Choroid plexus epithelial cell (primary cell): ENCODE data around the gene IFNAR2.

Experiments
- DNase-seq: peaks from one replicate; pipeline ENCODE4 v3.0.0-alpha.2; 2010; ENCODE audit warnings: low read depth
- H3K4me3 ChIP-seq: 2 replicates; pipeline ENCODE4 v1.5.1; 2011; ENCODE audit warnings: low read depth, mild to moderate bottlenecking, control low read depth, low read length, moderate library complexity
- CTCF ChIP-seq: conservative IDR thresholded peaks from 2 replicates; pipeline ENCODE4 v1.5.1; 2011; ENCODE audit warnings: low read depth, mild to moderate bottlenecking, control low read depth, inconsistent platforms, low read length, moderate library complexity

IFNAR2 gene

GRCh38 chr21:33198346-33199099 is 31.2 kb upstream of the IFNAR2 start:
- DNase-seq: no peak
- no peak overlapping the region for H3K4me3 ChIP-seq
- TF ChIP-seq CTCF: no peak

- TF ChIP-seq CTCF: no peak
- no peak overlapping the region for H3K4me3 ChIP-seq
- no peak for DNase-seq
These were observed 30.7 kb upstream of the IFNAR2 start for GRCh38 chr21:33199100-33199464.

DNA sequence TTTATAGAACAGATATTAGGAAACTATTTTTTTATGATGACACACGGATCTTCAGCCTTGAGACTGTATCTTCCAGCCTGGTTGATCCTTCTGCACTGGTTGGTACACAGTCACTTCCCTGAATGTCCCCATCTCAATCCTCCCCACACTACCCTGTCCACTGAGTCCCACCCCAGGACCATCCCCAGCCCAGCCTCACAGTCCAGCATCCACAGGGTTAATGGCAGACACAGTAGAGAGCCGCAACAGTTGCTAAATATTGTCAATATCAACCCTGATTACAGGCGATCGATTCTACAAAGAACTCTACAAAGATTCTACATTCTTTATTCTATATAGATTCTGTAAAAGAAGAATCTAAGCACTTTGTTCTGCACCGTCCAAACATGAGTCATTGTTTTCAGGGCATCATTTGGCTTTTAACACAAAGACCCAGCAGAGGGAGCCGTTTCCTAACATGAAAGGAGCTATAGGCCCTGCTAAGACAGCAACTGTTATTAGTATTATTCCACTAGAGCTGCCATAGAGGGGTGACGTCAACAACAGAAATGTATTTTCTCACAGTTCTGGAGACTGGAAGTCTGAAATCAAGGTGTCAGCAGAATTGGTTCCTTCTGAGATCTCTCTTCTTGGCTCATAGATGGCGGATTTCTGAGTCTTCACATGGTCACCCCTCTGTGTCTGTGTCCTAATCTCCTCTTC is 30.1 kb upstream of the IFNAR2 start:
- TF ChIP-seq CTCF: peak; percentile 82
- peak; percentile 97 for DNase-seq
- no peak overlapping the region for H3K4me3 ChIP-seq

DNA sequence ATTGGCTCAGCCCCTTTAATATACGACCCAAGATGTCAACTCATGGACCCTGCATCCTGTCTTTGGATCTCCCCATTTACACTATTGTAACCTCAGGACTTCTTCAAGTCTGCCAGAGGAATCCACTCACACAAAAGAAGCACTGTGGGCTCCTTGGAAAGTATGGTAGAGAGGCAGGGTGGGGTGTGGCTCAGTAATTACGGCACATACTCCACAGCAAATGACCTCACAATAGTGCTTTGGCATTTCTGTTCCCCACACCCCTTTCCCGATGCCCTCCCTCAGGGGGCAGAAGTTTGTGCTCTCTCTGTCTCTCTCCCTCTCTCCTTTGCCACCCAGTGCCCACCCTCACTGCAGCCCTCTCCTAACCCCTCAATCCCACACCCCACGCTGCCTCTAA is 27.8 kb upstream of the IFNAR2 start:
- no peak for DNase-seq
- no peak overlapping the region for H3K4me3 ChIP-seq
- no peak for TF ChIP-seq CTCF

DNA sequence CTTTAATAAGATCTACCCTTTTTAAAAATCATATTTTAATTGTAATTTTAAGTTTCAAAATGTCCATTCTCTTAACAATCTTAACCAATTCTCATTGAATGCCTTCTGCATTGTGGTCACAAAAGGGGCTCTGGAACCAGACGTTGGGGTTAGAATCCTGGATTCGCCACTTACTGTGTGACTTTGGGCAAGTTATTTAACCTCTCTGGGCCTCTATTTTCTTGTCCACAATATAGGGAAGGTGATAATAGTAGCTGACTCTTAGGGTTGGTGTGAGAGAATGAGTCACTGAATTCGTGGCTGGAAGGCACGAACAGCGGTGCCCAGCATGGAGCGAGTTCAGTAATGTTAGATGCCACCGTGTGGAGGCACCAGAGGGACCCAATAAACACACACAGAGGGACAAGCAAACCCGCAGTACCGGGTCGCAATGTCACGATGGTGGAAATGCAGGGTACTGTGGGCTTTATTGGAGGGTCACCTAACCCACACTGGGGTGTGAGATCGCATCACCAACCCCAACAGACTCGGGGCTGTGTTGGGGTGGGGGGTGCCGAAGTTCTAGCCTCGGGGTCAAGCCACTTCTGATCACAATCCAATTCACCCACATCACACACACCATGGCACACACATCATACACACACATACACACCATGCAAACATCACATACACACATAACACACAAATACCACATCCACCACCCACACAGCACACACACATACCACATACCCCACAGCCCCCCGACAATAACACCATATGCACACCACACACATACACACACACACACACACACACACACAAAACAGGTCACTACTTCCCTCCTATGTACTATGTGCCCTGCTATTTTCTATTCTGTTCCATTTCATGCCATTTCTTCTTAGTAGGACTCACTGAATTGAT is 27.0 kb upstream of the IFNAR2 start:
- H3K4me3 ChIP-seq: no peak overlapping the region
- no peak for DNase-seq
- TF ChIP-seq CTCF: no peak

DNA sequence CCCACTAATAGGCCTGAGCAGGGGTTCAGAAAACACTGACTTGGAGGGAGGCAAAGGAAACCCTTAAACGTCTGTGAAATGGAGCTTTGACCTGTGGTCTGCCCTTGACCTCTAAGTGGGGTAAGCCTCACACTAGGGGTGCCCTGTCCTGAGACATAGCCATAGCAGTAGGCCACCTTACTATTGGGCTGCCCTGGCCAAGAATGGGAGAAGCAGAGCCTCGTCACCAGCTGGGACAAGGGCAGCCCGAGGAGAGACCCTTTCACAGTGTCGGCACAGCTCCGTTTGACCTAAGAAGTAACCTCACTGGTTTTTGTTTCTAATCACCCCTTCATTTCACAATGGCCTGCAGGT is 26.4 kb upstream of the IFNAR2 start:
- no peak overlapping the region for H3K4me3 ChIP-seq
- no peak for DNase-seq
- TF ChIP-seq CTCF: no peak
